ENCODE data around the gene PALM. TPM values are rescaled to one million over a fixed set of nuclear protein-coding genes. Genes with fewer than 3 reads are reported as not detected.

The PALM gene
- total RNA-seq, 1 experiment from 2014 or later = 43.7 TPM

DNA sequence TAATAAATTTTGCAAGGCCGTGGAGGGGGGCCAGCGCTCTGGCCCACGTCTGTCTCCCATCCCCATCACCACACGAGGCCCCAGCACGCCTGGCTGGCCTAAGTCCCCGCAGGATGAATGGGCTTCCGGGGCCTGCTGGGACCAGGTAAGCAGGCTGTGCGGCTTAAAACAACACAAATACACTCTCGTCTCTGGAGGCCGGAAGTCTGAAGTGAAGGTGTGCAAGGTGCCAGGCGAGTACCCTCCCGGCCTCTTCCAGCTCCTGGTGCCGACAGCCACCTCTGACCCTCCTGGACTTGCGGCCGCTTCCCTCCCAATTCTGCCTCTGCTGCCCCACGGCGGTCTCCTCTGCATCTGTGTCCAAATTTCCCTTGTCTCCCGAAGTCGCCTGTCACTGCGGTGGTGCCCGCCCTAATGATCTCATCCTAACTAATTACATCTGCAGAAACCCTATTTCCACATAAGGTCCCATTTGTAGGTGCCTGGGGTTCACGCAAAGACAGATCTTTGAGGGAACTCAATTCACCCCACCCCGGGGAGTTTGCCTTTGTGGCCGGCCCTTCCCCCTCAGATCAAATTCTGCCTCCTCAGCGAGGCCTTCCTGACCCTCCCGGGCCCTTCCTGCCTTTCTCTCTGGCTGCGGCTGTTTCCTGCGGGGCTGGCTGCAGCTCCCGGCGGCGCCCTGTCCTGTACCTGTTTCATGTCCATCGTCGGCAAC lies 80.4 kb downstream of the PALM start:
- Histone ChIP-seq H3K27ac (ENCODE audit: low read depth, low read length) (no peak overlapping the region), H4K20me1 (ENCODE audit: insufficient read depth) (no peaks in the 10 kb centered on the region), H2AFZ (ENCODE audit: low read depth, low read length, poor library complexity, severe bottlenecking) (no peak overlapping the region), H3K4me3 (replicated peaks in 1 of 2; ENCODE audit: low read depth in 1 of 2, low read length in 2 of 2) (no peak overlapping the region), H3K27me3 (ENCODE audit: insufficient read depth, low read length) (no peaks in the 10 kb centered on the region), H3K4me1 (ENCODE audit: control insufficient read depth in 1 of 2, insufficient read depth in 2 of 2, low read length in 2 of 2) (peaks cover 8% of the 10 kb centered on the region in 2 experiments), H3K9ac (ENCODE audit: low read length) (no peak overlapping the region), H3K79me2 (ENCODE audit: insufficient read depth, low read length) (no peaks in the 10 kb centered on the region), H3K4me2 (ENCODE audit: low read length) (no peak overlapping the region), H3K9me3 (ENCODE audit: control insufficient read depth in 1 of 2, insufficient read depth in 1 of 2, low read depth in 1 of 2, low read length in 2 of 2) (no peaks in the 10 kb centered on the region), H3K9me2 (ENCODE audit: insufficient read depth) (no peaks in the 10 kb centered on the region), H3K36me3 (ENCODE audit: control insufficient read depth in 1 of 2, insufficient read depth in 2 of 2, low read length in 2 of 2) (no peaks in the 10 kb centered on the region)
- TF ChIP-seq YY1 (IDR thresholded peaks at IDR 0.05; ENCODE audit: extremely low read depth, insufficient replicate concordance, low read depth, low read length) (no peak), RAD21 (IDR thresholded peaks at IDR 0.05; ENCODE audit: low read depth) (no peak), FOSL1 (IDR thresholded peaks at IDR 0.05; ENCODE audit: low read depth) (no peak), ZFX (IDR thresholded peaks at IDR 0.05) (no peak), CEBPB (IDR thresholded peaks at IDR 0.05; ENCODE audit: low read depth) (no peak), ZNF274 (IDR thresholded peaks at IDR 0.05; ENCODE audit: low read depth, low read length) (no peak), JUND (IDR thresholded peaks at IDR 0.05) (no peak), EZH2phosphoT487 (IDR thresholded peaks at IDR 0.05; ENCODE audit: borderline replicate concordance) (no peak), ELF1 (IDR thresholded peaks at IDR 0.05; ENCODE audit: borderline replicate concordance, low read depth) (no peak), CBX3 (IDR thresholded peaks at IDR 0.05; ENCODE audit: low read depth) (no peak), POLR2AphosphoS5 (IDR thresholded peaks at IDR 0.05; ENCODE audit: low read depth, low read length) (no peak), SRF (IDR thresholded peaks at IDR 0.05; ENCODE audit: low read depth) (no peak)
- TF ChIP-seq, protein P1, sequence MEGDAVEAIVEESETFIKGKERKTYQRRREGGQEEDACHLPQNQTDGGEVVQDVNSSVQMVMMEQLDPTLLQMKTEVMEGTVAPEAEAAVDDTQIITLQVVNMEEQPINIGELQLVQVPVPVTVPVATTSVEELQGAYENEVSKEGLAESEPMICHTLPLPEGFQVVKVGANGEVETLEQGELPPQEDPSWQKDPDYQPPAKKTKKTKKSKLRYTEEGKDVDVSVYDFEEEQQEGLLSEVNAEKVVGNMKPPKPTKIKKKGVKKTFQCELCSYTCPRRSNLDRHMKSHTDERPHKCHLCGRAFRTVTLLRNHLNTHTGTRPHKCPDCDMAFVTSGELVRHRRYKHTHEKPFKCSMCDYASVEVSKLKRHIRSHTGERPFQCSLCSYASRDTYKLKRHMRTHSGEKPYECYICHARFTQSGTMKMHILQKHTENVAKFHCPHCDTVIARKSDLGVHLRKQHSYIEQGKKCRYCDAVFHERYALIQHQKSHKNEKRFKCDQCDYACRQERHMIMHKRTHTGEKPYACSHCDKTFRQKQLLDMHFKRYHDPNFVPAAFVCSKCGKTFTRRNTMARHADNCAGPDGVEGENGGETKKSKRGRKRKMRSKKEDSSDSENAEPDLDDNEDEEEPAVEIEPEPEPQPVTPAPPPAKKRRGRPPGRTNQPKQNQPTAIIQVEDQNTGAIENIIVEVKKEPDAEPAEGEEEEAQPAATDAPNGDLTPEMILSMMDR (IDR thresholded peaks at IDR 0.05 in 2 of 3, conservative IDR thresholded peaks at IDR 0.05 in 1 of 3; ENCODE audit: borderline replicate concordance in 1 of 3, insufficient read depth in 1 of 3, low read depth in 2 of 3, low read length in 2 of 3) = no peak
- TF ChIP-seq, protein P2, sequence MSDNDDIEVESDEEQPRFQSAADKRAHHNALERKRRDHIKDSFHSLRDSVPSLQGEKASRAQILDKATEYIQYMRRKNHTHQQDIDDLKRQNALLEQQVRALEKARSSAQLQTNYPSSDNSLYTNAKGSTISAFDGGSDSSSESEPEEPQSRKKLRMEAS (IDR thresholded peaks at IDR 0.05) = no peak
- ChIA-PET CTCF (no interaction called here), POLR2A (no interaction called here), RAD21 (ENCODE audit: low non-redundant PET in 1 of 2, low total read pairs in 2 of 2, uncharacterized antibody in 2 of 2, unreplicated experiment in 2 of 2) (no interaction called here)
- intact Hi-C loops (cut with micrococcal nuclease) = no loop called here
- ATAC-seq (no peak), DNase-seq (ENCODE audit: low read depth, low spot score) (no peak)
- no TSS peak for BruUV-seq (replicated peaks)
